Right renal cortex interstitium (tissue), 3 donors: ENCODE results near the gene PREX1. TPM values are rescaled to one million over a fixed set of nuclear protein-coding genes. Genes with fewer than 3 reads are reported as not detected.
"Not testable (repeated sequence)": the region's sequence is repeated elsewhere in the genome, so short reads cannot be mapped to it uniquely, and the experiment has no call there.

Source experiments
- DNase-seq, 3 donors: peaks; one replicate each; pipeline ENCODE4 v3.0.0-alpha.2; 2013; ENCODE audit warnings: low read depth in 3 of 3, low spot score in 2 of 3
- polyA plus RNA-seq, 3 donors: library from polyadenylated mRNA; unstranded; fragments of 120-200 nt; gene quantifications; one replicate each; pipeline ENCODE4 v1.2.1, GENCODE V29; 2013; ENCODE audit not compliant: insufficient read length in 3 of 3

PREX1 gene
- 10 to 100 TPM; 12.8 to 15.3 (median 13.9) TPM for polyA plus RNA-seq

GRCh38 chr20:48827855-48828733 lies at the start of gene PREX1:
PREX1 (minus strand) TSS chr20:48827999; CDS start chr20:48827860, 139 bp downstream.
- peak in 2 of 3 donors; percentile 50 to 54 for DNase-seq

DNA sequence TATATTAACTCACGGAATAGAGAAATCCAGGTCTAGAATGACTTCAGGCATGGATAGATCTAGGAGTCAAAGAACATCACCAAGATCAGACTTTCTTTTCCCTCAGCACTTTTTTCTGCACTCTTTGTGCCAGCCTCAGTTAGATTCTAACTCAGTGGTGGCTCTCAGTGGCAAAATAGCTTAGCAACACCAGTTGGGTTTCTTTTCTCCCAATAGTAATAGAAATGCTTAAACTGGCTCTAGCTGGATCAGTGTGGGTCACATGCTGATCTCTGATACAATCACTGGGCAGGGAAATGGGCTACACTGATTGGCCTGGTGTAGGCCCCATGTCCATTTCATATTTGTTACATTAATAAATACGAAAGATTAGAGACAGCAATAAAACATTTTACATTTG lies 49.5 kb upstream of the PREX1 start:
- DNase-seq, result no peak

- no peak for DNase-seq
Observed at GRCh38 chr20:48875914-48876240, 48.1 kb upstream of the PREX1 start.

GRCh38 chr20:48875233-48875913 lies 47.6 kb upstream of the PREX1 start:
- no peak for DNase-seq

DNA sequence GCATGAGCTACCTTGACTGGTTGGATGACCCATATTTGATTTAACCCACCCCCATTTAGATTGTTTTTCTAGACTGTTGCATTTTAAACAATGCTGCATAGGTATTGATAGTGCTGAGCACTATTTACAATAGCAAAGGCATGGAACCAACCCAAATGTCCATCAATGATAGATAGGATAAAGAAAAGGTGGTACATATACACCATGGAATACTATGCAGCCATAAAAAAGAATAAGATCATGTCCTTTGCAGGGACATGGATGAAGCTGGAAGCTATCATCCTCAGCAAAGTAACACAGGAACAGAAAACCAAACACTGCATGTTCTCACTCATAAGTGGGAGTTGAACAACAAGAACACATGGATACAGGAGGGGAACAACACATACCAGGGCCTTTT lies 41.6 kb upstream of the PREX1 start:
- not testable (repeated sequence) for DNase-seq

DNA sequence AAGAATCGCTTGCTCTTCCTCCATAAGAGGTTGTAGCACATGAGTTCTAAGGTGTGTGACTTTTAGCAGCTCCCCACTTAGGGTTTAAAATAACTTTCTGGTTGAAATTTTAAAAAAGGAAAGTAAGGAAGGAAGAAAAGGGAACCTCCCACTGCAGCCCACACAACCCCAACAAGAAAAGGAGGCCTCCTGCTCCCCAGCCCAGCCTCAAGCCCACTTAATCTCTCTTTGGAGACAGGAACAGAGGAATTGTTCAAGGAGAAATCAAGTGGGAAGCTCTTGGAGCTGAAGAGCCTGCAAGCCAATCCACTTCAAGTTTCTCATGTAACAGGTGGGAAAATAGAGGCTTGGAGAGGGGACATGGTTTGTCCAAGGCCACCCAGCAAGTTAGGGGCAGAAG lies 39.1 kb upstream of the PREX1 start:
- no peak for DNase-seq

DNA sequence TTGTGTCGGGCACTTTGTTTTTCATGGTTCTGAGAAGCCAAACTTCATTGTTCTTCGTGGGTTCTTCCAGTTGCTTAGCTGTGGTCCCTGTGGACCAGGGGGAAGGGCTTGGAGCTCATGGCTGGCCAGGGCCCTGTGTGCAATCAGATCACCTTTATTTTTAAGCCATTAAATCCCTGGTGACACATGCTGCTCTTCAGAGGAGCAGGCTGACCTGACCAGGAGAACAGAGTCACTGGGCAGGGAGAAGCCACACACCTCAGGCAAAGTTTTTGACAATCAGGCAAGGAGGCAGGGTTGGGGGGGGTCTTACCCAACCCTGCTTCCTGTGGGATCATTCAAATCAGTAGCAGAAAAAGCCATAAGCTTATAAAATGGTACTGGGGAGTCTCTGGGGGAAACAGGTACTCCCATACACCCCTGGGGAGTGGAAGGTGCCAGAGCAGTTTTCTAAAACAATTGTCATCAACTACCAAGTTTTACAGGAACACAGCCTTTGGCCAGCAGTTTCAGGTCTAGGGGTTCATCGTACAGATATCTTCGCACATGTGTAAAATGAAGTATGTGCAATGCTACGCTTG lies 37.0 kb upstream of the PREX1 start:
- no peak for DNase-seq

- no peak for DNase-seq
Observed at GRCh38 chr20:48864254-48864653, 36.5 kb upstream of the PREX1 start.

DNA sequence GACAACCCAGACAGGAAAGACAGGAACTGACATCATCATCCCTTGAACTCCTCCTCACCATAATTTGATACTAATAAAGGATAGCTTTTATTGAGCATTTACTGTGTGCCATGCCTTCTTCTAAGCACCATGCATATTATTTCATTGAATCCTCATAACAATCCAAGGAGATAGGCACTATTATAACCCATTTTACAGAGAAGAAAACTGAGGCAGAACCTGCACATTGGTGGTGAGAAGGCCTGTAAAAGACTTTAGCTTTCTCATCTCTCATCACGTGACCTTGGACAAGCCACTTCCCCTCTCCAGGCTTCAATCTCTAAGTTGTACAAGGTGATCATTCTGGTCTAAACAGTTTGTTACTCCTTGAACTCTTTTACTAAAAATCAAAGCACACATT lies 34.5 kb upstream of the PREX1 start:
- no peak for DNase-seq

DNA sequence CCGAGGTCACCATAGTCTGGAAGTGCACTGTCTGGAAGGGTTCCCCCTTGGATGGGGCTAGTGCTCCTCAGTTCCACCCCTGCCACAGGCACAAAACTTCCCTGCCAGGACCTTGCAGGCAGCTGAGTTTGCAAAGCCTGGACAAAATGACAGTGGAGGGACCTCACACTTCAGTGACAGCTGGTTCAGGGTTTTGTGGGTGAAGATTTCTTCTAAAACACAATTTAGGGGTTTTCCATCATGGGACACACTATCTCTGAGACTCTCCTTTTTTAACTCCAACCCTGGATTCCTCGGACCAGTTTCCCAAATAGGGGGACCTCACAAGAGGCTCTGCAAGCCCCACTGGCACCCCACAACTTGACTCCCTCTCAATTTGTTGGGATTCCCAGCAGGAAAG lies 33.6 kb upstream of the PREX1 start:
- no peak for DNase-seq

GRCh38 chr20:48858075-48858790 lies 30.4 kb upstream of the PREX1 start:
- DNase-seq, result no peak

DNA sequence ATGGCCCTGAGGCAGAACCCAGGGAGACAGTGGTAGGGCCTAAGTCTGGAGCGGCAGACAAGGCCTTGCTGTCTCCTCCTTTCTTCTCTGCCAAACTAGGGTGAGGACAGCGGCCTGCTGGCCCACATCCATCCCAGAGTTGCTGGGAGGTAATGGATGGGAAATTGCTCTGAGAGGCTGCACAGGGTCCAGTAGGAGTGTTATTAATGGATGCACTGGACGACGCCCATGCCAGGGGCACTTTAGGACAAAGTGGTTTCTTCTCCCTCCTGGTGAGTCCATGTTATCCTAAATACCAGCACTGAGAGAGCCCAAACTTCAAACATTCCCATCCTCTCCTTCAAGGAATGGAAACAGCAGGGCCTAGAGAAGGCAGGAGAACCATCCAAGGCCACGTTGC lies 28.3 kb upstream of the PREX1 start:
- DNase-seq, result no peak

GRCh38 chr20:48855046-48855445 lies 27.2 kb upstream of the PREX1 start:
- no peak for DNase-seq

GRCh38 chr20:48852609-48853008 lies 24.8 kb upstream of the PREX1 start:
- no peak for DNase-seq

DNA sequence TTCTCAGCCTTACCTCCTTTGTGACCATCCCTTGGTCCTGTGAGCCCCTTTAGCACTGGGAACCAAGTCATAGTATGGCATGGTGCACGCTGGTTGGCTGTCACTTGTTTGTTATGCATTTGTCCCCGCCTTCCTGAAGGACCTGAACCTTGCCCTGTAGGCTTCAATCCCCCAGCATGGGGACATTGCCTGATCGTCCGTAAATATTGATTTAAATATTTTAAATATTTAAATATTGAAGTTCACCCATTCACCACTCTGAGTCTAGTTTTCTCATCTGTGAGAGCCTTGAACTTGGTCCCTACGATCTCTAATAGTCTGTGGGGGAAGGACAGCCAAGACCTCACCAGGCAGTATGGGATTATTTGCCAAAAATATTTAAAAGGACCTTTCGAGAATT lies 23.8 kb upstream of the PREX1 start:
- DNase-seq, result no peak

DNA sequence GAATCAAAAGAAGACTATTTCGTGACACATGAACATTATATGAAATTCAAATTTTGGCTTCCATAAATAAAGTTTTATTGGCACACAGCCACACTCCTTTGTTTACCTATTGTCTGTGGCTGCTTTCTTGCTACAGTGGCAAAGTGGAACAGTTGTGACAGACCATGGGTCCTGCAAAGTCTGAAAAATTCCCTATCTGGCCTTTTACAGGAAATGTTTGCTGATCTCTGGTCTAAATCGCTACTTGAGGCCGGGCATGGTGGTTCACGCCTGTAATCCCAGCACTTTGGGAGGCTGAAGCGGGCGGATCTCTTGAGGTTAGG lies 23.1 kb upstream of the PREX1 start:
- DNase-seq, result no peak

GRCh38 chr20:48850257-48850976 lies 22.6 kb upstream of the PREX1 start:
- no peak for DNase-seq

DNA sequence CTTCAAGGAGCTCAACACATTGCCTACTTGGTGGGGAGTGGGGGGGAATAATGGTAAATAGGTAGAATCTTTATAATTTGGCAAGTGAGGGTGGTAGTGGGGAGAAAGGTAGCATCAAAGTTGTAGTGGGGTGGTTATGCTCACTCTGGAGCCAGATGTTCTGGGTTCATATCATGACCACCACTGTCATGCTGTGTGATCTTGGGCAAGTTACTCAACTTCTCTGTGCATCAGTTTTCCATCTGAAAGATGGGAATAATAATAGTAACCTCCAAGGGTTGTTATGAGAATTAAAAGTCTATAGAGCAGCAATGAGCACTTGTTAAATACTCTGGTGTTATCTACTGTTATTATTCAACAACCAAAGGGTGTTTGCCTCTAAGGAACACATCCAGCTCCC lies 22.0 kb upstream of the PREX1 start:
- no peak for DNase-seq

GRCh38 chr20:48849299-48849698 lies 21.5 kb upstream of the PREX1 start:
- no peak for DNase-seq

DNA sequence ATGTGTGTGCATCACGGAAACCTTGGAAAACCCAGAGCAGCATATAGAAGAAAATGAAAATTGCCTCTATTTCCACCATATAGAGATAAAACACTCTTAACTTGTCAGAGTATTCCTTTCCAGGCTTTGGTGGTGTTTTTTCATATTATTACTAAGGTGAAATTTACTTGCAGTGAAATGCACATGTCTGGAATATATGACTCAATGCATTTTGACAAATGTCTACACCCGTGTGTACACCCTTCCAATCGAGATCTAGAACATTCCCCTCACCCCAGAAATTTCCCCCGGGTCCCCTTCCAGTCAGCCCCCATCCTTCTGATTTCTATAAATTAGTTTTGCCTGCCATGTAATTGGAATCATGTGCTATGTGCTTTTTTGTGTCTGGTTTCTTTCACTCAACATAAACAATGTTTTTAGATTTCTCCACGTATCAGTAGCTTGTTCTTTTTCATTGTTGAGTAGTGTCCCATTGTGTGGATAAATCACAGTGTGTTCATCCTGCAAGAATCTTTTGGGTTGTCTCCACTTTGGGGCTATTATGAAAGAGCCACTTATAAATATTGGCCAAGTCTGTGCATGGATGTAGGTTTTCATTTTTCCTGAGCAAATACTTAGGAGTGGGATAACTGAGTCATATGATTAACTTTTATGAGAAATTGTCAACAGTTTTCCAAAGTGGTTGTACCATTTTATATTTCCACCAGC lies 19.9 kb upstream of the PREX1 start:
- DNase-seq, result no peak
